K562 (cell line): ENCODE measurements around the gene VPS26A. TPM values are rescaled to one million over a fixed set of nuclear protein-coding genes. Genes with fewer than 3 reads are reported as not detected.

Source experiments
- ARID2 ChIP-seq: fragments of 450-650 bp; IDR thresholded peaks from 2 replicates; pipeline ENCODE4 v1.6.1; 2017; ENCODE audit warnings: antibody characterized with exemption, mild to moderate bottlenecking
- CREB1 ChIP-seq, 2 experiments: sonication (generic) in 1 of 2; formaldehyde crosslinking in 1 of 2; IDR thresholded peaks; 2 replicates each; pipeline versions ENCODE4 v1.6.1 to v1.8.0; 2012 to 2022; ENCODE audit warnings: inconsistent platforms in 1 of 2, mild to moderate bottlenecking in 1 of 2, missing genetic modification reagents in 1 of 2, moderate library complexity in 1 of 2
- DEAF1 ChIP-seq: fragments of 450-650 bp; formaldehyde crosslinking; IDR thresholded peaks from 2 replicates; pipeline ENCODE4 v1.4.0; 2020; ENCODE audit warnings: mild to moderate bottlenecking, moderate library complexity
- HDAC8 ChIP-seq: fragments of 450-650 bp; IDR thresholded peaks from 2 replicates; pipeline ENCODE4 v1.6.1; 2016; ENCODE audit warnings: mild to moderate bottlenecking, missing genetic modification characterization, moderate library complexity, missing compliant biosample characterization
- ID3 ChIP-seq, 2 experiments: fragments of 250-450 bp in 1 of 2; fragments of 450-650 bp in 1 of 2; sonication (Bioruptor Pico) in 1 of 2; IDR thresholded peaks; 2 replicates each; pipeline versions ENCODE4 v1.6.1 to v1.8.0; 2016 to 2021; ENCODE audit warnings: mild to moderate bottlenecking in 2 of 2, moderate library complexity in 2 of 2, missing compliant biosample characterization in 1 of 2, missing genetic modification characterization in 1 of 2
- MEF2D ChIP-seq: conservative IDR thresholded peaks from 2 replicates; pipeline ENCODE4 v1.6.1; 2016; ENCODE audit warnings: low read depth, missing genetic modification characterization, missing compliant biosample characterization
- PCBP2 ChIP-seq: fragments of 200-400 bp; formaldehyde crosslinking; IDR thresholded peaks from 2 replicates; pipeline ENCODE4 v1.6.1; 2018; ENCODE audit warnings: low read length, low read depth, mild to moderate bottlenecking, moderate library complexity; ENCODE audit not compliant: poor library complexity, severe bottlenecking
- PKNOX1 ChIP-seq: fragments of 450-650 bp; IDR thresholded peaks from 2 replicates; pipeline ENCODE4 v1.6.1; 2016
- RBM14 ChIP-seq: fragments of 200-400 bp; formaldehyde crosslinking; IDR thresholded peaks from 2 replicates; pipeline ENCODE4 v1.6.1; 2018; ENCODE audit warnings: low read depth, mild to moderate bottlenecking, low read length, moderate library complexity, borderline replicate concordance; ENCODE audit not compliant: insufficient read depth
- SOX6 ChIP-seq: fragments of 450-650 bp; IDR thresholded peaks from 2 replicates; pipeline ENCODE4 v1.6.1; 2014; ENCODE audit warnings: mild to moderate bottlenecking
- SRSF7 ChIP-seq: fragments of 200-400 bp; formaldehyde crosslinking; optimal IDR thresholded peaks from 2 replicates; pipeline ENCODE3; 2017; ENCODE audit warnings: mild to moderate bottlenecking, low read depth, low read length
- TCF7L2 ChIP-seq: fragments of 150-350 bp; IDR thresholded peaks from 2 replicates; pipeline ENCODE4 v1.6.1; 2016; ENCODE audit warnings: low read depth, mild to moderate bottlenecking, low read length, moderate library complexity
- THAP12 ChIP-seq: fragments of 250-450 bp; sonication (Bioruptor Pico); IDR thresholded peaks from 2 replicates; pipeline ENCODE4 v1.9.0; 2021; ENCODE audit warnings: mild to moderate bottlenecking, inconsistent platforms
- THRB ChIP-seq: fragments of 450-650 bp; formaldehyde crosslinking; conservative IDR thresholded peaks from 2 replicates; pipeline ENCODE4 v1.4.0; 2022; ENCODE audit warnings: mild to moderate bottlenecking, missing genetic modification characterization
- ZBTB8A ChIP-seq: fragments of 450-650 bp; IDR thresholded peaks from 2 replicates; pipeline ENCODE4 v1.6.1; 2018; ENCODE audit warnings: mild to moderate bottlenecking, moderate library complexity; ENCODE audit not compliant: partially characterized antibody
- ZC3H11A ChIP-seq: IDR thresholded peaks from 2 replicates; pipeline ENCODE4 v1.6.1; 2012; ENCODE audit warnings: low read depth, low read length, improper control_type of control experiment
- ZNF165 ChIP-seq: fragments of 250-450 bp; sonication (Bioruptor Pico); IDR thresholded peaks from 2 replicates; pipeline ENCODE4 v1.4.0; 2020; ENCODE audit warnings: borderline replicate concordance
- ZNF431 ChIP-seq: sonication (generic); formaldehyde crosslinking; IDR thresholded peaks from 2 replicates; pipeline ENCODE4 v1.8.0; 2022; ENCODE audit warnings: mild to moderate bottlenecking, missing genetic modification reagents
- ZNF507 ChIP-seq: conservative IDR thresholded peaks from 2 replicates; pipeline ENCODE4 v1.6.1; 2017; ENCODE audit warnings: missing genetic modification characterization, missing compliant biosample characterization
- ZNF57 ChIP-seq: fragments of 450-650 bp; formaldehyde crosslinking; IDR thresholded peaks from 2 replicates; pipeline ENCODE4 v1.4.0; 2020; ENCODE audit warnings: mild to moderate bottlenecking, moderate library complexity
- ZNF586 ChIP-seq: fragments of 450-650 bp; formaldehyde crosslinking; conservative IDR thresholded peaks from 2 replicates; pipeline ENCODE4 v1.4.0; 2020; ENCODE audit warnings: mild to moderate bottlenecking, moderate library complexity
- polyA plus RNA-seq, 8 experiments: library from polyadenylated mRNA; depleted of rRNA in 4 of 8; stranded (reverse) in 5 of 8; unstranded in 3 of 8; fragments of >200 nt; fragmentation: Nextera tagmentation in 2 of 8; fragmentation: Illumina TruSeq in 1 of 8; extraction: Ambion mirVana in 2 of 8; extraction: Trizol in 1 of 8; gene quantifications; 2 replicates each; pipeline versions ENCODE4 v1.2.1 to v1.2.3, GENCODE V29; 2011 to 2014; ENCODE audit warnings: inconsistent platforms in 1 of 8, missing spikeins in 1 of 8
- total RNA-seq, 7 experiments: library from RNA; depleted of rRNA in 6 of 7; stranded (reverse); fragments of >200 nt in 6 of 7; fragmentation: Illumina TruSeq in 2 of 7; extraction: Trizol in 2 of 7; gene quantifications; 2 replicates each; pipeline versions ENCODE4 v1.2.1 to v1.2.3, GENCODE V29; 2011 to 2021; ENCODE audit warnings: low replicate concordance in 1 of 7

The VPS26A gene
- total and polyA plus RNA-seq, 9 of the 15 experiments (the other 6 are each of a cell fraction or from before 2014, with no cell fraction given) = 47.1 to 137 (median 69.3) TPM

GRCh38 chr10:69088801-69089501, 35.0 kb upstream of the VPS26A start (continued):
- TF ChIP-seq HDAC8 (tag) (no peak), THRB (CRISPR knock-in tag) (no peak), ZNF586 (CRISPR knock-in tag) (no peak), ID3 (CRISPR knock-in tag; IDR thresholded peaks at IDR 0.05) (no peak), ID3 (tag; IDR thresholded peaks at IDR 0.05) (no peak), SOX6 (0 out of 2 replicates have a peak, but pooled peaks have one; percentile 30), ZNF507 (tag) (no peak), SRSF7 (no peak), ARID2 (no peak), PCBP2 (no peak), PKNOX1 (peak; percentile 86), ZBTB8A (no peak), TCF7L2 (no peak), DEAF1 (no peak), ZNF57 (CRISPR knock-in tag) (0 out of 2 replicates have a peak, but pooled peaks have one; percentile 52), CREB1 (IDR thresholded peaks at IDR 0.05) (peak; percentile 98), CREB1 (CRISPR knock-in tag; IDR thresholded peaks at IDR 0.05) (peak; percentile 93), THAP12 (CRISPR knock-in tag) (no peak), RBM14 (no peak), ZNF165 (no peak), ZC3H11A (no peak), ZNF431 (no peak), MEF2D (tag) (no peak)
